Activated CD8-positive, alpha-beta memory T cell treated with anti-CD3 and anti-CD28 coated beads, Interleukin-2, amount 50 U/mL, for 4 hours (primary cell): Measurements from ENCODE around the gene KCNAB1.
"Not testable (repeated sequence)": the region's sequence is repeated elsewhere in the genome, so short reads cannot be mapped to it uniquely, and the experiment has no call there.

ENCODE experiments used
- DNase-seq: peaks from one replicate; pipeline ENCODE4 v3.0.0-alpha.2; 2020

The KCNAB1 gene

GRCh38 chr3:156180077-156180476, 59.7 kb downstream of the KCNAB1 start:
- no peak for DNase-seq

DNA sequence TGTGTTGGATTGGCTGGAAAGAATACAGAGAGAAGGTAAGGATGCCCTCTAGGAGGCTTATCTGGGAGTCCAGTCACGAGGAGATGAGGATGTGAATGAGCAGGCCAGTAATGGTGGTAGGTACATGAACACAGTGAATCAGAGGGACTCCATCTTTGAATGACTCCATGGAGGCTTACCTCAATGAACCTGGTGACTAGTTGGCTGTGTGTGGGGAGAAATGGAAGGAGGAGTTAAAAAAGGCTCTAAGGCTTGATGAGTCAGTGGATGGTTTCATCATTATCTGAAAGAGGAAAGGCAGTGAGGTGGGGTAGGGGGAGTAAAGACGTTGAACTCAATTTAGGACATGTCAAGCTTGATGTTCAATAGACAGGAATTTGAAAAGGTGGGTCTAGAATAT, 61.1 kb downstream of the KCNAB1 start:
- no peak for DNase-seq

- no peak for DNase-seq
Observed at GRCh38 chr3:156183396-156183795, 63.0 kb downstream of the KCNAB1 start.

DNA sequence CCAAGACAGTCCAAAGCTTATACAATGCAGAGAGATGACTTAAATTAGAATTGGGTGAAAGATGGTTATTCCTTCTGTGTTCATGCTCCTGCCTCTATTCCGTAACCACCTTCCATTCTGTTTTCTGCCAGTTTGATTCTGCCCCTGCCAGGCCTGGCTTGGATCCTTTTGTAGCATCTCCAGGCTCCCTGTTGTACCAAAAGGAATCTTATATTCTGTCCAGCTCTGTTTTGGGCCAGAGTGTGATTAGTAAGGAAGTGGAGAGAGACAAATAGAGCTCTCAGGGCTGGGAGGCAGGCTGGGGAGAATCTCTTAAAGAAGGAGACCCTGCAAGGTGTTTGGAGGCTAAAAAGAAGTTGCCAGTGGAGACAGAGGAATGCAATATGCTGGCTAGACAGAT, 63.8 kb downstream of the KCNAB1 start:
- DNase-seq: no peak

DNA sequence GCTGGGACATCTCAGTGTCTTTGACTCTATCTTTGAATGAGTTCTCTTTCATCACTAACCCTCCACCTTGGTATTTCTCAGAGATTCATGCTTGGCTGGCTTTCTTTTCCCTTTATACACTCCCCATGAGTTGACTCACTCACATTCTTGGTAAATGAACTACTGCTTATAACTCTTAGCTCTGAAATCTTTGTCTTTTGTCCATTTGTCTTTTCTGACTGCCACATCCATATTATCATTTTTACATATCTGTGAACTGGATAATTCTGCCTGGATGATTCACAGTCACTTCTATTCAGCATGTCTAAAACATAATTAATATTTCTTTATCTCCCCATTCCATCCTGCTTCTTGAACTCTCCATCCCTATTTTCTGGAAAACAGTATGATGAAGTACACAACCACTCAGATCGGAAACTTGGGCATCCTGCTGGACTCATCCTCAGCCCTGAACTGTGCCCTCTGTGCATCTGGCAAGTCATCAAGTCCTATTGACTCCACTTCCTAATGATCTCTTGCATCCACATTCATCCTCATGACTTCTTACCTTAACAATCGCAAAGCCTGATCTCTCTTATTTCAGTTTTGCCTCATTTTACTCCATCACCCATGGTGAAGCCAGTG, 66.9 kb downstream of the KCNAB1 start:
- no peak for DNase-seq

GRCh38 chr3:156188757-156189156, 68.4 kb downstream of the KCNAB1 start:
- no peak for DNase-seq

GRCh38 chr3:156189927-156190326, 69.5 kb downstream of the KCNAB1 start:
- DNase-seq: no peak

DNA sequence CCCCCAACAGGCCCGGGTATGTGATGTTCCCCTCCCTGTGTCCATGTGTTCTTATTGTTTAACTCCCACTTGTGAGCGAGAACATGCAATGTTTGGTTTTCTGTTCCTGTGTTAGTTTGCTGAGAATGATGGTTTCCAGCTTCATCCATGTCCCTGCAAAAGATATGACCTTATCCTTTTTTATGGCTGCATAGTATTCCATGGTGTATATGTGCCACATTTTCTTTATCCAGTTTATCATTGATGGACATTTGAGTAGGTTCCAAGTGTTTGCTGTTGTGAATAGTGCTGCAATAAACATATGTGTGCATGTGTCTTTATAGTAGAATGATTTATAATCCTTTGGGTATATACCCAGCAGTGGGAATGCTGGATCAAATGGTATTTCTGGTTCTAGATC, 74.6 kb downstream of the KCNAB1 start:
- DNase-seq: not testable (repeated sequence)

GRCh38 chr3:156197152-156197551, 76.8 kb downstream of the KCNAB1 start:
- not testable (repeated sequence) for DNase-seq

DNA sequence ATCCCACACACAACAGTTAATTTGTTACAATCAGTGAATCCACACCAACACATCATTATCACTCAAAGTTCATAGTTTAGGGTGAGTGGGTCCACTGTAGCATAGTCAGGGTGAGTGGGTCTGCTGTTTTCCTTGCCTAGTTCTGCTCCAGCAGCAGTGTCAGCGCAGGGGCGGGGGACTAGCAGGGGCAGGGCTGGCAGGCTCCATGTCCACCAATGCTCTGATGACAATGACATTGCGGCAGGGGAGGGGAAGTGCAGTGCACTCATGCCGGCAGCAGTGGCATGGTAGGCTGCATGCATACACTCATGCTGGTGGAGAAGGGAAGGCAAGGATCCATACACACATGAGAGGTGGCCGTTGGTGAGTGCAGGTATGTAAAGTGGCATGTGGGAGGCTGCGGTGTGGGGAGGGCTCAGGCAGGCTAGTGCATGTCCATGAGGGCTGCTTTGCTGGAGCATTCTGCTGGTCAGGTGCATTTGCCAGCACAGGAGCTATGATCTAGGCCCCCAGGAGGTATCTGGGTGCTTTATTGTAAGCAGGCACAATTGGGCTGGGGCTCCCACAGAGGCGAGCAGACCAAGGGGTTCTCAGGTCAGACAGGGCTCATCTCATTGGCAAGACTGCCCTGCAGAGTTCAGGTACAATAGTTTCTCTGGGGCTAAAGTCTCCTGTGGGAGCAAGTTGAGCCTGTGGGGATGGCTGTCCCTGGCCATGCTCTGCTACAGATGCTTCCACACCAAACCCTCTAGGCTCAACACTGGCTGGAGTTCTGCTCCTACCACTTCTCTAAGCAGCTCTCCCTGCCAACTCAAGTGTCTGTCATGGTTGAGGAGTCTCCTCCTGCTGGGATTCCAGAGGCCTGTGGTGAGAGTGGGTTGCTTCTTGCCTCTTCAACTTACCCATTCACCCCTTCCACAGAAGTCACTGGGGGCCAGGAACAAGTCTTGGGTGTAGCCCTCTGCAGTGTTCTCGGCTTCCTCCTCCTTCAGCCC, 81.3 kb downstream of the KCNAB1 start:
- no peak for DNase-seq

- no peak for DNase-seq
Observed at GRCh38 chr3:156206157-156206556, 85.8 kb downstream of the KCNAB1 start.

GRCh38 chr3:156207802-156208685, 87.7 kb downstream of the KCNAB1 start:
- DNase-seq: no peak

DNA sequence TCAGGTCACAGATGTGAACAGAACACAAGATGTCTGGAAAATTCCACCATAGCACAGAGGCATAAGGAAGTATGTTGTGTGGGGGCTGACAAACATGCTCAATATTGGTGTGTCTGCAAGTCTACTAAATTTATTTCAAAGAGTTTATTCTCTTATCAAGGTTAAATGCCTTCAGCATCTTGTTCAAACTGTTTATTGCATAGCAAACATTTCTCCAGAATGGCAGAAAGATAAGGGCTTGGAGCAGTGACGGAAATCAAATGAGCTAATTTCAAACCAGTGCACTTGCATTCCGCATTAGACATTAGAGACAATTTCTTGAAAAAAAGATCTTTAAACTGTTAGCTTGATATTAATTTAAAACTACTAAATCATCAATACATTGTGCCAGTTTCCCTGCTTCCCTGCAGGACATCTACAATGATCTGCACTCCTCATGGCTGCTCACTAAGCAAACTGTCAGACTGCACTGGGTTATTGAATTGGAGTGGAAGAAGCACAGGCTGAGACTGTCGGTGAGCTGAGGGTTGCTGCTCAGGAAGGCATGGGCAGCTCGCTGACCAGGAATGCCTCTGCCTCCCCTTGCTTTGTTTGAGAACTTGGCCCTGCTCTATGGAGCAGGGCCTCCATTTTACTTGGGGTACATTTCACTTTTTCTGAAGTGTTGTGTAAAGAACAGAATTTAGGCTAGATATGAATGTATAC, 89.4 kb downstream of the KCNAB1 start:
- no peak for DNase-seq

DNA sequence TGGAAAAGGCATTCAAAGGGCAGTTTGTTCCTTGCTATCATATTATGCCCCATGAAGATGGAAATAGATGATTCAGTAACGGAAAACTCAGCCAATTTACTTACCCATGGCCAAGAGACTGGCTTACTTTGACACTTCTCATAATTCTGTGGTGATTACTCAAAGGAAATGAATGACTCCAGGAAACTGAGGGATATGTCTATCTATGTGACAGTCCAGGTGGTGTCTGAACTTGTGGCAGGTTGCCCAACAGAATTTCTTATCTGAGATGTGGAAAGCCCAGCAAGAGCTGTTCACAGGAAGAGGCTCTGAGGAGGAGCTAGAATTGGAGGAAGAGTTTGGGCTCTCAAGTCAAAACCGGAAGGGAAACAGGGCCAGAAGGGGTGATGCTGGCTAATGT, 91.2 kb downstream of the KCNAB1 start:
- DNase-seq: no peak

GRCh38 chr3:156214676-156215075, 94.3 kb downstream of the KCNAB1 start:
- no peak for DNase-seq

DNA sequence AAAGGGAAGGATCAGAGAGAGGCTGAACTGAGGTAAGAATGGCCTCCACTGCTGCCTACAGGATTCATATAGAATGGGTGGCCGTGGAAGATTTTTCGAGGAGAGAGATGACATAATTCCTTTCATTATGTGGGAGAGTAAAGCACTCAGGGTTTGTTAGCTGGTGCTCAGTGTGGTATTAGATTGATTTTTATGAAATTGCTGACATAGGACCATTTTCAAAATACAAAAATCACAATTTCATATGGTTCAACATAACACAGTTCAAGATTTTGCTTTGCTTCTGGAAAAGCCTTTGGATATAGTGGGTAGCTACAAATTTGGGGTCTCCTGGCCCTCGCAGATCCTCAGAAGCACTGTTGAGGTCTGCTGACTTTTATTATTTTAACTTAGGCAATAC, 95.4 kb downstream of the KCNAB1 start:
- DNase-seq: no peak

DNA sequence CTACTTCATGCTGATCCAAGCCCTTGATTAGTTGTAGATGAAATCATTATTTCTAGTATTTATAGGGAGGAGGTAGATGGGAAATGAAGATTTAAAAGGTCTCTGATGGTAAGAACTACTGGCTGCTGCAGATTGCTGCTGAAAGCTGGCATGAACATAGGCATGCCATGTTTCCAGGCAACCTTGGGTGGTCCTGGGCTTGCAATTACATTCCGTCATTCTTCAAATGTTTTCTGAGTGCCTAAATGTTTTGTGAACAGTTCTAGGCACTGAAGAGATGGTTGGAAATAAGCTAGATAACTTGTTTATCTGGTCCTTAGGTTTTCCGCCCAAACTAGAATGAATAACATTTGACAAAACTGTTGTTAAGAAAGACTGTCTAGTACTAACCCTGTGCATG, 95.8 kb downstream of the KCNAB1 start:
- DNase-seq: no peak

DNA sequence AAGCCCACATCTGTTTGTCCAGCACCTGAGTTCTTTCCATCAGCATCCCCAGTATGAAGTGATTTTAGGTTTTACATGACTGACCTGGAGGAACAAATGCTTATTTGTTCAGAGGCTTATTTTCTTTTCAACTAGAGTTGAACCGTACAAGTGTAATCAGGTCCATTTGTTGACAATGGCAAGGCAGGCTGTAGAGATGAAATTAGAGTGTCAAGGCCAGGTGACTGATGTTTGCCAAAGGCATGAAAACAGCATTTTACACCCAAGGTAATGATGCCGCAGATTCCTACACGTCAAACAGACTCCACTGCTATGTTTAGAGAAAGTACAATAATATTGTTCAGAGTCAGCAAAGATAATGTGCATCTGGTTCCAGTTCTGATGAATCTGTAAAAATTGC, 96.5 kb downstream of the KCNAB1 start:
- no peak for DNase-seq

- no peak for DNase-seq
Observed at GRCh38 chr3:156217674-156218352, 97.4 kb downstream of the KCNAB1 start.

- no peak for DNase-seq
Observed at GRCh38 chr3:156218353-156218744, 98.0 kb downstream of the KCNAB1 start.

GRCh38 chr3:156222381-156222780, 102.0 kb downstream of the KCNAB1 start:
- not testable (repeated sequence) for DNase-seq

DNA sequence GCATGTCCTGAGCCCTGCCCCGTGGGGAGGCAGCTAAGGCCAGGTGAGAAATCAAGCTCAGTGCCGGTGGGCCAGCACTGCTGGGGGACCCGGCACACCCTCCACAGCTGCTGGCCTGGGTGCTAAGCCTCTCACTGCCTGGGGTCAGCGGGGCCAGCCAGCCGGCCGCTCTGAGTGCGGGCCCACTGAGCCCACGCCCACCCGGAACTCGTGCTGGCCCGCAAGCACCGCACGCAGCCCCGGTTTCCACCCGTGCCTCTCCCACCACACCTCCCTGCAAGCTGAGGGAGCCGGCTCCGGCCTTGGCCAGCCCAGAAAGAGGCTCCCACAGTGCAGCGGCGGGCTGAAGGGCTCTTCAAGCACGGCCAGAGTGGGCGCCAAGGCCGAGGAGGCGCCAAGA, 103.7 kb downstream of the KCNAB1 start:
- DNase-seq: not testable (repeated sequence)
